ENCODE results near the gene RTCA.
"Not testable (repeated sequence)": the region's sequence is repeated elsewhere in the genome, so short reads cannot be mapped to it uniquely, and the experiment has no call there.

- TF ChIP-seq CTCF, EZH2 (IDR thresholded peaks at IDR 0.05): not testable (repeated sequence)
Observed at GRCh38 chr1:100233566-100233965, 32.5 kb upstream of the RTCA start.

Data from neural progenitor cell (in vitro differentiated cells).